Measurements from ENCODE around the gene USP10.

Gene USP10

GRCh38 chr16:84800158-84800978 lies 100.6 kb downstream of the USP10 start:
- Histone ChIP-seq H3K14ac (ENCODE audit: low read length) (no peak overlapping the region), H3K4me1 (ENCODE audit: control insufficient read depth in 1 of 2, insufficient read depth in 2 of 2, low read length in 2 of 2) (peaks cover 0 to 4% of the 10 kb centered on the region in 2 experiments), H3K9ac (ENCODE audit: low read length) (no peak overlapping the region), H3K27me3 (ENCODE audit: insufficient read depth, low read length) (no peaks in the 10 kb centered on the region), H3K23ac (ENCODE audit: low read length) (no peak overlapping the region), H2AK5ac (ENCODE audit: low read length) (no peak overlapping the region), H2BK5ac (ENCODE audit: low read depth, low read length, poor library complexity) (no peak overlapping the region), H3K18ac (ENCODE audit: low read length) (no peak overlapping the region), H3K4me2 (ENCODE audit: low read length) (no peak overlapping the region), H3K36me3 (ENCODE audit: control insufficient read depth in 1 of 2, insufficient read depth in 2 of 2, low read length in 2 of 2) (no peaks in the 10 kb centered on the region), H2AFZ (ENCODE audit: insufficient read depth, low read length, poor library complexity) (no peak overlapping the region), H3K79me1 (ENCODE audit: low read length) (peaks cover under 1% of the 10 kb centered on the region), H3K4ac (ENCODE audit: low read depth, low read length) (no peak overlapping the region), H4K91ac (ENCODE audit: low read depth, low read length) (no peak overlapping the region), H2BK120ac (ENCODE audit: insufficient read depth, low read length, poor library complexity) (no peak overlapping the region), H3K4me3 (ENCODE audit: low read depth, low read length) (no peak overlapping the region), H3K27ac (ENCODE audit: low read depth, low read length) (no peak overlapping the region), H4K8ac (ENCODE audit: low read depth, low read length) (no peak overlapping the region), H2BK12ac (ENCODE audit: low read length) (no peak overlapping the region), H3K79me2 (ENCODE audit: control insufficient read depth, insufficient read depth, low read length, poor library complexity) (no peaks in the 10 kb centered on the region), H3K9me3 (ENCODE audit: insufficient read depth, low read depth, low read length) (peaks cover 9% of the 10 kb centered on the region), H4K12ac (ENCODE audit: low read depth, low read length) (no peak overlapping the region)
- DNase-seq, result no peak
- no CpG with 5 or more reads among the region's 8 CpGs for WGBS (ENCODE audit: extremely low coverage, insufficient coverage, insufficient read length)

- Histone ChIP-seq H3K9ac (ENCODE audit: low read length) (no peak overlapping the region), H3K27ac (ENCODE audit: low read depth, low read length) (no peak overlapping the region), H3K23ac (ENCODE audit: low read length) (no peak overlapping the region), H3K4me1 (ENCODE audit: control insufficient read depth in 1 of 2, insufficient read depth in 2 of 2, low read length in 2 of 2) (peaks cover 12 to 13% of the 10 kb centered on the region in 2 experiments), H3K36me3 (ENCODE audit: control insufficient read depth in 1 of 2, insufficient read depth in 2 of 2, low read length in 2 of 2) (no peaks in the 10 kb centered on the region), H3K4ac (ENCODE audit: low read depth, low read length) (no peak overlapping the region), H3K9me3 (ENCODE audit: insufficient read depth, low read depth, low read length) (peaks cover 14% of the 10 kb centered on the region), H2BK5ac (ENCODE audit: low read depth, low read length, poor library complexity) (no peak overlapping the region), H3K4me3 (ENCODE audit: low read depth, low read length) (peak overlapping the region; percentile 51), H2BK120ac (ENCODE audit: insufficient read depth, low read length, poor library complexity) (no peak overlapping the region), H3K27me3 (ENCODE audit: insufficient read depth, low read length) (no peaks in the 10 kb centered on the region), H2BK12ac (ENCODE audit: low read length) (no peak overlapping the region), H4K12ac (ENCODE audit: low read depth, low read length) (no peak overlapping the region), H2AFZ (ENCODE audit: insufficient read depth, low read length, poor library complexity) (no peak overlapping the region), H3K14ac (ENCODE audit: low read length) (peak overlapping the region; percentile 17), H3K18ac (ENCODE audit: low read length) (no peak overlapping the region), H3K4me2 (ENCODE audit: low read length) (no peak overlapping the region), H2AK5ac (ENCODE audit: low read length) (peak overlapping the region; percentile 41), H3K79me1 (ENCODE audit: low read length) (peaks cover 12% of the 10 kb centered on the region), H4K8ac (ENCODE audit: low read depth, low read length) (no peak overlapping the region), H4K91ac (ENCODE audit: low read depth, low read length) (peak overlapping the region; percentile 8), H3K79me2 (ENCODE audit: control insufficient read depth, insufficient read depth, low read length, poor library complexity) (no peaks in the 10 kb centered on the region)
- WGBS (ENCODE audit: extremely low coverage, insufficient coverage, insufficient read length), result no CpG with 5 or more reads among the region's 9 CpGs
- DNase-seq, result no peak
Measured at GRCh38 chr16:84803146-84803545, 103.3 kb downstream of the USP10 start.

GRCh38 chr16:84804326-84804725 lies 104.5 kb downstream of the USP10 start:
- no CpG with 5 or more reads among the region's 10 CpGs for WGBS (ENCODE audit: extremely low coverage, insufficient coverage, insufficient read length)
- no peak for DNase-seq
- no peak overlapping the region for H2BK5ac ChIP-seq (ENCODE audit: low read depth, low read length, poor library complexity)
- H4K12ac ChIP-seq (ENCODE audit: low read depth, low read length), result no peak overlapping the region
- H3K79me1 ChIP-seq (ENCODE audit: low read length), result peaks cover 12% of the 10 kb centered on the region
- H3K4me1 ChIP-seq (ENCODE audit: control insufficient read depth in 1 of 2, insufficient read depth in 2 of 2, low read length in 2 of 2), result peaks cover 12 to 13% of the 10 kb centered on the region in 2 experiments
- peaks cover 14% of the 10 kb centered on the region for H3K9me3 ChIP-seq (ENCODE audit: insufficient read depth, low read depth, low read length)
- no peaks in the 10 kb centered on the region for H3K79me2 ChIP-seq (ENCODE audit: control insufficient read depth, insufficient read depth, low read length, poor library complexity)
- no peaks in the 10 kb centered on the region for H3K27me3 ChIP-seq (ENCODE audit: insufficient read depth, low read length)
- no peak overlapping the region for H3K4me3 ChIP-seq (ENCODE audit: low read depth, low read length)
- no peak overlapping the region for H2BK120ac ChIP-seq (ENCODE audit: insufficient read depth, low read length, poor library complexity)
- H3K27ac ChIP-seq (ENCODE audit: low read depth, low read length), result no peak overlapping the region
- H3K36me3 ChIP-seq (ENCODE audit: control insufficient read depth in 1 of 2, insufficient read depth in 2 of 2, low read length in 2 of 2), result no peaks in the 10 kb centered on the region
- no peak overlapping the region for H2AFZ ChIP-seq (ENCODE audit: insufficient read depth, low read length, poor library complexity)
- no peak overlapping the region for H3K4me2 ChIP-seq (ENCODE audit: low read length)
- peak overlapping the region; percentile 23 for H2BK12ac ChIP-seq (ENCODE audit: low read length)
- peak overlapping the region; percentile 49 for H2AK5ac ChIP-seq (ENCODE audit: low read length)
- H3K23ac ChIP-seq (ENCODE audit: low read length), result no peak overlapping the region
- no peak overlapping the region for H3K9ac ChIP-seq (ENCODE audit: low read length)
- no peak overlapping the region for H4K91ac ChIP-seq (ENCODE audit: low read depth, low read length)
- H3K18ac ChIP-seq (ENCODE audit: low read length), result peak overlapping the region; percentile 21
- H3K4ac ChIP-seq (ENCODE audit: low read depth, low read length), result no peak overlapping the region
- no peak overlapping the region for H4K8ac ChIP-seq (ENCODE audit: low read depth, low read length)
- no peak overlapping the region for H3K14ac ChIP-seq (ENCODE audit: low read length)

- peak; percentile 90 to 94 for DNase-seq
- Histone ChIP-seq H3K79me2 (ENCODE audit: control insufficient read depth, insufficient read depth, low read length, poor library complexity) (no peaks in the 10 kb centered on the region), H3K9ac (ENCODE audit: low read length) (no peak overlapping the region), H2BK120ac (ENCODE audit: insufficient read depth, low read length, poor library complexity) (no peak overlapping the region), H3K4me1 (ENCODE audit: control insufficient read depth in 1 of 2, insufficient read depth in 2 of 2, low read length in 2 of 2) (peaks cover 8 to 13% of the 10 kb centered on the region in 2 experiments), H2BK5ac (ENCODE audit: low read depth, low read length, poor library complexity) (peak overlapping the region; percentile 67), H3K4me2 (ENCODE audit: low read length) (peak overlapping the region; percentile 15), H4K91ac (ENCODE audit: low read depth, low read length) (no peak overlapping the region), H4K12ac (ENCODE audit: low read depth, low read length) (no peak overlapping the region), H3K14ac (ENCODE audit: low read length) (no peak overlapping the region), H3K36me3 (ENCODE audit: control insufficient read depth in 1 of 2, insufficient read depth in 2 of 2, low read length in 2 of 2) (no peaks in the 10 kb centered on the region), H3K27me3 (ENCODE audit: insufficient read depth, low read length) (no peaks in the 10 kb centered on the region), H3K9me3 (ENCODE audit: insufficient read depth, low read depth, low read length) (peaks cover 9% of the 10 kb centered on the region), H2AK5ac (ENCODE audit: low read length) (no peak overlapping the region), H2BK12ac (ENCODE audit: low read length) (no peak overlapping the region), H3K23ac (ENCODE audit: low read length) (no peak overlapping the region), H4K8ac (ENCODE audit: low read depth, low read length) (no peak overlapping the region), H2AFZ (ENCODE audit: insufficient read depth, low read length, poor library complexity) (no peak overlapping the region), H3K27ac (ENCODE audit: low read depth, low read length) (peak overlapping the region; percentile 74), H3K79me1 (ENCODE audit: low read length) (peaks cover 12% of the 10 kb centered on the region), H3K4me3 (ENCODE audit: low read depth, low read length) (no peak overlapping the region), H3K4ac (ENCODE audit: low read depth, low read length) (no peak overlapping the region), H3K18ac (ENCODE audit: low read length) (no peak overlapping the region)
- no CpG with 5 or more reads among the region's 26 CpGs for WGBS (ENCODE audit: extremely low coverage, insufficient coverage, insufficient read length)
Measured at GRCh38 chr16:84806256-84806889, 106.6 kb downstream of the USP10 start.

Measured in trophoblast cell (in vitro differentiated cells and primary cell).